ENCODE measurements around the gene WDR5B. TPM values are rescaled to one million over a fixed set of nuclear protein-coding genes. Genes with fewer than 3 reads are reported as not detected.

WDR5B gene
- total RNA-seq, 1 experiment from 2014 or later: 3.4 TPM

DNA sequence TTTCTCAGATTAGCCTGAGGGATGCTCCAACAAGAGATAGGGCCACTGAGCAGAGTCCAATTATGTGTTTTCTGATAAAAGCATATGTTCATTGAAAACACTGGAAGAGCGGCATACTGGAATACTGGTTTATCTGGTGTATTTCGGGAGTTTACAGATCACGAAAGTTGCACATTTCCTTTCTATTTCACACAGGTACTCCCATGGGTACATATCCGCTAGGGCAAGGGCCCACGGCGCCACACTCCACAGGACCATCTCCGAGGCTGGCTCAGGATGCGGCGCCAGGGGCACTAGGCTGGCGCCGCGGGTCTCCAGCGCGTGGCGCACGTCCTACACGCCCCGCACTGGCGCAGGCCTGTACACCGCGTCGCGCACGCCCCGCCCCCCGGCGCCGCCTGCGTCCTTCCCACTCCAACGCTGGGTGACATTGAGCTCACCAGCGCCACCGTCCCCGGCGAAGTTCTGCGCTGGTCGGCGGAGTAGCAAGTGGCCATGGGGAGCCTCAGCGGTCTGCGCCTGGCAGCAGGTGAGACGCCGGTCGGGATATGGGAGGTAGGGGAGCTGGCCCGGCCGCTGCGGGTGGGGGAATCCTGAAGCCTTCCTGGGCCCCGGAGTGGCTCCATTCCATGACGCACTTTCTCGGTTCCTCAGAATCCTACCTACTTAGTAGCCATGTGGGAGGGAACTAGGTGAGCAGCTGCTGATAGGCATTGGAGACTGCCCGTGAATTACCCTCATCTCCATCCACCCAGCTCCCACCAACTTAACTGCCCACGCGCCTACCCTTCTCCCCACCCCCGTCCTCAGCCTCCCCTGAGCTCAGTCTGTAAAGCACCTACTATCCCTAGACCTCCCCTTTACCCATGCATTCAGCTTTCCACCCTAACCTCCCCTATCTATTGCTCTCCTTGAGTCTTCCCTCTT is 31.8 kb downstream of the WDR5B start, which contains the start of gene FAM162A (continued):
- TF ChIP-seq TCF7L2 (IDR thresholded peaks at IDR 0.05; ENCODE audit: borderline replicate concordance, extremely low read depth, insufficient read depth, insufficient read length) (no peak), YY1 (IDR thresholded peaks at IDR 0.05; ENCODE audit: extremely low read depth, insufficient replicate concordance, low read depth, low read length) (peak; percentile 61), ZNF274 (IDR thresholded peaks at IDR 0.05; ENCODE audit: low read depth, low read length) (no peak), EZH2 (IDR thresholded peaks at IDR 0.05) (no peak)

GRCh38 chr3:122382888-122383666 is 32.8 kb downstream of the WDR5B start, which contains the start of gene MIX23:
MIX23 (minus strand) TSS chr3:122383231; CDS start chr3:122383224, 7 bp downstream.
- Histone ChIP-seq H3K4me1 (ENCODE audit: control insufficient read depth in 1 of 2, insufficient read depth in 2 of 2, low read length in 2 of 2) (peaks cover 2 to 14% of the 10 kb centered on the region in 2 experiments; a peak in 3 of 4 replicates), H4K20me1 (ENCODE audit: insufficient read depth) (no peaks in the 10 kb centered on the region), H3K27me3 (ENCODE audit: insufficient read depth, low read length) (no peaks in the 10 kb centered on the region), H3K9ac (ENCODE audit: low read length) (peak within 1 kb of the TSS; percentile 81), H3K4me2 (ENCODE audit: low read length) (peak within 1 kb of the TSS; percentile 80), H3K9me3 (ENCODE audit: control insufficient read depth in 1 of 2, insufficient read depth in 1 of 2, low read depth in 1 of 2, low read length in 2 of 2) (no peaks in the 10 kb centered on the region), H3K36me3 (ENCODE audit: control insufficient read depth in 1 of 2, insufficient read depth in 2 of 2, low read length in 2 of 2) (peaks cover 0 to 8% of the 10 kb centered on the region in 2 experiments; a peak in 1 of 4 replicates), H3K79me2 (ENCODE audit: insufficient read depth, low read length) (peaks cover 92% of the 10 kb centered on the region), H3K27ac (ENCODE audit: low read depth, low read length) (peak within 1 kb of the TSS; percentile 67), H2AFZ (ENCODE audit: low read depth, low read length, poor library complexity, severe bottlenecking) (peak within 1 kb of the TSS; percentile 20), H3K9me2 (ENCODE audit: insufficient read depth) (no peaks in the 10 kb centered on the region), H3K4me3 (replicated peaks in 1 of 2; ENCODE audit: low read depth in 1 of 2, low read length in 2 of 2) (peak within 1 kb of the TSS; percentile 72 to 78)
- RAD21 ChIA-PET (ENCODE audit: low non-redundant PET in 1 of 2, low total read pairs in 2 of 2, uncharacterized antibody in 2 of 2, unreplicated experiment in 2 of 2): no interaction called here
- intact Hi-C loops (cut with micrococcal nuclease): no loop called here
- POLR2A ChIA-PET: interaction anchor here (2.1 to 2.3 kb wide), 3 partner anchors 10 to 296 kb away, joined by 9 to 19 read pairs (median 12); partner anchors contain the start of gene WDR5B
- no TSS peak for BruUV-seq (replicated peaks)
- DNase-seq (ENCODE audit: low read depth, low spot score) (peak; percentile 77), ATAC-seq (peak; percentile 49)
- CTCF ChIA-PET: interaction anchor here (1.4 to 2.0 kb wide), 2 partner anchors 10 to 282 kb away, joined by 7 to 23 read pairs; no protein-coding TSS in a partner anchor
- TF ChIP-seq CBX3 (IDR thresholded peaks at IDR 0.05; ENCODE audit: low read depth) (0 out of 2 replicates have a peak, but pooled peaks have one; percentile 17), TCF7L2 (IDR thresholded peaks at IDR 0.05; ENCODE audit: borderline replicate concordance, extremely low read depth, insufficient read depth, insufficient read length) (no peak), POLR2AphosphoS5 (IDR thresholded peaks at IDR 0.05; ENCODE audit: low read depth, low read length) (peak; percentile 85), ZFX (IDR thresholded peaks at IDR 0.05) (peak; percentile 56), SIN3A (IDR thresholded peaks at IDR 0.05; ENCODE audit: low read depth) (peak; percentile 66), YY1 (IDR thresholded peaks at IDR 0.05; ENCODE audit: extremely low read depth, insufficient replicate concordance, low read depth, low read length) (peak; percentile 99), MAX (IDR thresholded peaks at IDR 0.05) (peak; percentile 90), RAD21 (IDR thresholded peaks at IDR 0.05; ENCODE audit: low read depth) (no peak), JUND (IDR thresholded peaks at IDR 0.05) (no peak), CTCF (IDR thresholded peaks at IDR 0.05 in 2 of 3, conservative IDR thresholded peaks at IDR 0.05 in 1 of 3; ENCODE audit: borderline replicate concordance in 1 of 3, insufficient read depth in 1 of 3, low read depth in 2 of 3, low read length in 2 of 3) (no peak), CEBPB (IDR thresholded peaks at IDR 0.05; ENCODE audit: low read depth) (no peak)
- TF ChIP-seq, protein P1, sequence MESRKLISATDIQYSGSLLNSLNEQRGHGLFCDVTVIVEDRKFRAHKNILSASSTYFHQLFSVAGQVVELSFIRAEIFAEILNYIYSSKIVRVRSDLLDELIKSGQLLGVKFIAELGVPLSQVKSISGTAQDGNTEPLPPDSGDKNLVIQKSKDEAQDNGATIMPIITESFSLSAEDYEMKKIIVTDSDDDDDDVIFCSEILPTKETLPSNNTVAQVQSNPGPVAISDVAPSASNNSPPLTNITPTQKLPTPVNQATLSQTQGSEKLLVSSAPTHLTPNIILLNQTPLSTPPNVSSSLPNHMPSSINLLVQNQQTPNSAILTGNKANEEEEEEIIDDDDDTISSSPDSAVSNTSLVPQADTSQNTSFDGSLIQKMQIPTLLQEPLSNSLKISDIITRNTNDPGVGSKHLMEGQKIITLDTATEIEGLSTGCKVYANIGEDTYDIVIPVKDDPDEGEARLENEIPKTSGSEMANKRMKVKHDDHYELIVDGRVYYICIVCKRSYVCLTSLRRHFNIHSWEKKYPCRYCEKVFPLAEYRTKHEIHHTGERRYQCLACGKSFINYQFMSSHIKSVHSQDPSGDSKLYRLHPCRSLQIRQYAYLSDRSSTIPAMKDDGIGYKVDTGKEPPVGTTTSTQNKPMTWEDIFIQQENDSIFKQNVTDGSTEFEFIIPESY (IDR thresholded peaks at IDR 0.05; ENCODE audit: extremely low read depth, insufficient replicate concordance, low read length): peak; percentile 41
- TF ChIP-seq, protein P2, sequence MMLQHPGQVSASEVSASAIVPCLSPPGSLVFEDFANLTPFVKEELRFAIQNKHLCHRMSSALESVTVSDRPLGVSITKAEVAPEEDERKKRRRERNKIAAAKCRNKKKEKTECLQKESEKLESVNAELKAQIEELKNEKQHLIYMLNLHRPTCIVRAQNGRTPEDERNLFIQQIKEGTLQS (IDR thresholded peaks at IDR 0.05): no peak
